ENCODE data around the gene ZNF91.

- TF ChIP-seq, protein P1, sequence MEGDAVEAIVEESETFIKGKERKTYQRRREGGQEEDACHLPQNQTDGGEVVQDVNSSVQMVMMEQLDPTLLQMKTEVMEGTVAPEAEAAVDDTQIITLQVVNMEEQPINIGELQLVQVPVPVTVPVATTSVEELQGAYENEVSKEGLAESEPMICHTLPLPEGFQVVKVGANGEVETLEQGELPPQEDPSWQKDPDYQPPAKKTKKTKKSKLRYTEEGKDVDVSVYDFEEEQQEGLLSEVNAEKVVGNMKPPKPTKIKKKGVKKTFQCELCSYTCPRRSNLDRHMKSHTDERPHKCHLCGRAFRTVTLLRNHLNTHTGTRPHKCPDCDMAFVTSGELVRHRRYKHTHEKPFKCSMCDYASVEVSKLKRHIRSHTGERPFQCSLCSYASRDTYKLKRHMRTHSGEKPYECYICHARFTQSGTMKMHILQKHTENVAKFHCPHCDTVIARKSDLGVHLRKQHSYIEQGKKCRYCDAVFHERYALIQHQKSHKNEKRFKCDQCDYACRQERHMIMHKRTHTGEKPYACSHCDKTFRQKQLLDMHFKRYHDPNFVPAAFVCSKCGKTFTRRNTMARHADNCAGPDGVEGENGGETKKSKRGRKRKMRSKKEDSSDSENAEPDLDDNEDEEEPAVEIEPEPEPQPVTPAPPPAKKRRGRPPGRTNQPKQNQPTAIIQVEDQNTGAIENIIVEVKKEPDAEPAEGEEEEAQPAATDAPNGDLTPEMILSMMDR (IDR thresholded peaks at IDR 0.05) = no peak
- TF ChIP-seq POLR2AphosphoS5 (IDR thresholded peaks at IDR 0.05; ENCODE audit: insufficient read depth in 1 of 2, low read depth in 1 of 2) (no peak), POLR2A (IDR thresholded peaks at IDR 0.05) (no peak)
Observed at GRCh38 chr19:23311551-23311950, 83.7 kb downstream of the ZNF91 start.
